A549 (cell line): ENCODE data around the gene RPL19. TPM values are rescaled to one million over a fixed set of nuclear protein-coding genes. Genes with fewer than 3 reads are reported as not detected.

Source experiments
- BHLHE40 ChIP-seq: IDR thresholded peaks from 2 replicates; pipeline ENCODE4 v1.6.1; 2012; ENCODE audit warnings: low read depth, low read length, inconsistent platforms
- EHMT2 ChIP-seq: fragments of 200-600 bp; sonication (generic); IDR thresholded peaks from 2 replicates; pipeline ENCODE4 v1.6.1; 2016; ENCODE audit warnings: antibody characterized with exemption, low read depth, mild to moderate bottlenecking, moderate library complexity
- FOSL2 ChIP-seq, 2 experiments: fragments of 450-650 bp in 1 of 2; fragments of >200 bp in 1 of 2; sonication (Bioruptor Twin) in 1 of 2; formaldehyde crosslinking; IDR thresholded peaks; 2 replicates each; pipeline versions ENCODE4 v1.5.0 to v1.6.1; 2016 to 2020; ENCODE audit warnings: mild to moderate bottlenecking in 1 of 2, moderate library complexity in 1 of 2
- FOXS1 ChIP-seq: fragments of 250-450 bp; sonication (Bioruptor Pico); IDR thresholded peaks from 2 replicates; pipeline ENCODE4 v1.5.0; 2020; ENCODE audit warnings: mild to moderate bottlenecking, moderate library complexity
- HOXA7 ChIP-seq: fragments of 250-450 bp; sonication (Bioruptor Pico); IDR thresholded peaks from 2 replicates; pipeline ENCODE4 v1.5.0; 2020; ENCODE audit warnings: mild to moderate bottlenecking, moderate library complexity
- HOXB13 ChIP-seq: fragments of 250-450 bp; sonication (Bioruptor Pico); IDR thresholded peaks from 2 replicates; pipeline ENCODE4 v1.5.0; 2020; ENCODE audit warnings: low read depth, mild to moderate bottlenecking, moderate library complexity
- JUN ChIP-seq, 2 experiments: fragments of >200 bp; sonication (Bioruptor Twin); formaldehyde crosslinking; IDR thresholded peaks; 2 replicates in 1 of 2; 3 replicates in 1 of 2; pipeline ENCODE4 v1.6.1; 2016 to 2017
- KDM1A ChIP-seq: fragments of 200-600 bp; sonication (generic); IDR thresholded peaks from 2 replicates; pipeline ENCODE4 v1.6.1; 2016; ENCODE audit warnings: low read depth, mild to moderate bottlenecking
- NR3C1 ChIP-seq: fragments of >200 bp; sonication (Bioruptor Twin); formaldehyde crosslinking; IDR thresholded peaks from 3 replicates; pipeline ENCODE4 v1.6.1; 2017
- POLR2A ChIP-seq: IDR thresholded peaks from 2 replicates; pipeline ENCODE4 v1.6.1; 2012; ENCODE audit warnings: mild to moderate bottlenecking, low read length
- RAD21 ChIP-seq, 2 experiments: fragments of >200 bp in 1 of 2; sonication (Bioruptor Twin) in 1 of 2; formaldehyde crosslinking in 1 of 2; IDR thresholded peaks in 1 of 2; conservative IDR thresholded peaks in 1 of 2; 2 replicates in 1 of 2; 3 replicates in 1 of 2; pipeline ENCODE4 v1.6.1; 2012 to 2018; ENCODE audit warnings: inconsistent platforms in 1 of 2
- RARB ChIP-seq: fragments of 250-450 bp; sonication (Bioruptor Pico); IDR thresholded peaks from 2 replicates; pipeline ENCODE4 v1.8.0; 2021; ENCODE audit warnings: mild to moderate bottlenecking, moderate library complexity
- RNF2 ChIP-seq: fragments of 200-600 bp; sonication (generic); IDR thresholded peaks from 2 replicates; pipeline ENCODE4 v1.6.1; 2016; ENCODE audit warnings: low read depth, mild to moderate bottlenecking, antibody characterized with exemption, moderate library complexity, borderline replicate concordance
- SMC3 ChIP-seq: fragments of >200 bp; sonication (Bioruptor Twin); formaldehyde crosslinking; IDR thresholded peaks from 3 replicates; pipeline ENCODE4 v1.6.1; 2018; ENCODE audit warnings: inconsistent platforms
- TP53 ChIP-seq: fragments of 250-450 bp; sonication (Bioruptor Pico); IDR thresholded peaks from 2 replicates; pipeline ENCODE4 v1.5.0; 2021; ENCODE audit warnings: mild to moderate bottlenecking, moderate library complexity
- ZFP36 ChIP-seq: fragments of 450-650 bp; IDR thresholded peaks from 2 replicates; pipeline ENCODE4 v1.6.1; 2014; ENCODE audit warnings: borderline replicate concordance; ENCODE audit not compliant: partially characterized antibody
- ZSCAN20 ChIP-seq: fragments of 250-450 bp; sonication (Bioruptor Pico); IDR thresholded peaks from 2 replicates; pipeline ENCODE4 v1.8.0; 2022; ENCODE audit warnings: mild to moderate bottlenecking, moderate library complexity
- polyA plus RNA-seq, 4 experiments: library from polyadenylated mRNA; depleted of rRNA in 3 of 4; stranded (reverse); fragments of >200 nt; fragmentation: RNase III in 1 of 4; extraction: RNeasy Plus Mini Kit Qiagen cat#74134 plus additional on column Dnase treatment in 1 of 4; gene quantifications; 2 replicates in 3 of 4; 3 replicates in 1 of 4; pipeline ENCODE4 v1.2.3, GENCODE V29; 2011 to 2017
- TF ChIP-seq, protein P1 (sequence below): fragments of 250-450 bp; sonication (Bioruptor Pico); IDR thresholded peaks from 2 replicates; pipeline ENCODE4 v1.5.0; 2020; ENCODE audit warnings: low read depth, mild to moderate bottlenecking, moderate library complexity
- TF ChIP-seq, protein P2 (sequence below): fragments of >200 bp; sonication (Bioruptor Twin); formaldehyde crosslinking; IDR thresholded peaks from 2 replicates; pipeline ENCODE4 v1.6.1; 2016
- TF ChIP-seq, protein P3 (sequence below): fragments of 200-600 bp; sonication (generic); IDR thresholded peaks from 2 replicates; pipeline ENCODE4 v1.6.1; 2016; ENCODE audit warnings: antibody characterized with exemption, mild to moderate bottlenecking, moderate library complexity
- TF ChIP-seq, protein P4 (sequence below): fragments of 250-450 bp; sonication (Bioruptor Pico); IDR thresholded peaks from 2 replicates; pipeline ENCODE4 v1.5.0; 2021; ENCODE audit warnings: mild to moderate bottlenecking, moderate library complexity, borderline replicate concordance
- TF ChIP-seq, protein P5 (sequence below): IDR thresholded peaks from 2 replicates; pipeline ENCODE4 v1.6.1; 2012

RPL19 gene
- polyA plus RNA-seq, 2 of the 4 experiments (the other 2 are of a cell fraction): 2,211 to 2,862 TPM

DNA sequence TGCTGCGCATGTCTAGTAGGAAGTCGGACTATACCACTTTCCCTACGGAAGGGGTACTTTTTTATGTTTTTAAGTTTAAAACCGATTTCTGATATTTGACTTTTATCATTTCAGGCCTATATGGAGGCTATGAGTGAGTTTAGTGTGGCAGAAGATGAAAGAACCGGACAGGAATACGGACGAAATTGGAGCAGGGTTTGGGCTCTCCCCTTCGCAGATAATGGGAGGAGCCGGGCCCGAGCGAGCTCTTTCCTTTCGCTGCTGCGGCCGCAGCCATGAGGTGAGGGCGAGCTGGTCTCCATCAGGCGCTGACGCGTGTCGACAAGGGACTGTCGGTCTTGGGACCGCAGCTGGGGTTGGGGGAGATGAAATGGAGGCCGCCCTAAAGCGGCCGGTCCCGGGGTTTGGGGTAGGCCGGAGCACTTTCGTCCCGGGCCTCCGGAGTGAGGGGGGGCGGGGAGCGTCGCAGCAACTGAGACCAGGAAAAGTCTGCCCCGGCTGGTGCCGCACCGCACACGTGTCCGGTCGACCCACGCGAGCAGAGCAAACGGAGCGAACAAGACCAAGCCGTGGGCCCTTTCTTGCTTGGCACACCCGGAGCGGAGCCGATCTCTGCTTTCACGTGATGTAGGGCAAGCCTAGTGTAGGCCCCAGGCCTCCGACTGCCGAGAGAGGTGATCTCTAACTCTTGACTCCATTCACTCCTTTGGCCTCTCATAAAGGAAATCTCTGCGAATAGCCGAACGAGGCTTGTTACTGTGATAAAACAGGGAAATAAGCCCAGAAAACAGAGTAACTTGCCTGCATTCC lies at the start of gene RPL19 (continued):
- TF ChIP-seq, protein P1, sequence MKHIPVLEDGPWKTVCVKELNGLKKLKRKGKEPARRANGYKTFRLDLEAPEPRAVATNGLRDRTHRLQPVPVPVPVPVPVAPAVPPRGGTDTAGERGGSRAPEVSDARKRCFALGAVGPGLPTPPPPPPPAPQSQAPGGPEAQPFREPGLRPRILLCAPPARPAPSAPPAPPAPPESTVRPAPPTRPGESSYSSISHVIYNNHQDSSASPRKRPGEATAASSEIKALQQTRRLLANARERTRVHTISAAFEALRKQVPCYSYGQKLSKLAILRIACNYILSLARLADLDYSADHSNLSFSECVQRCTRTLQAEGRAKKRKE: no peak
- TF ChIP-seq BHLHE40 (peak; percentile 94), KDM1A (no peak), RNF2 (no peak), POLR2A (peak; percentile 93), FOXS1 (CRISPR knock-in tag) (no peak), RARB (CRISPR knock-in tag) (peak; percentile 72; the same call in 1 of the 2 replicates), ZSCAN20 (CRISPR knock-in tag) (no peak), ZFP36 (no peak), TP53 (peak; percentile 76; the same call in 1 of the 2 replicates), EHMT2 (no peak), FOSL2 (IDR thresholded peaks at IDR 0.05) (no peak), FOSL2 (CRISPR knock-in tag; IDR thresholded peaks at IDR 0.05) (0 out of 2 replicates have a peak, but pooled peaks have one; percentile 1), JUN (IDR thresholded peaks at IDR 0.05) (peak; percentile 94 to 98), HOXA7 (CRISPR knock-in tag) (no peak), HOXB13 (CRISPR knock-in tag) (no peak), NR3C1 (no peak), SMC3 (no peak), RAD21 (conservative IDR thresholded peaks at IDR 0.05 in 1 of 2, IDR thresholded peaks at IDR 0.05 in 1 of 2) (no peak)
- TF ChIP-seq, protein P2, sequence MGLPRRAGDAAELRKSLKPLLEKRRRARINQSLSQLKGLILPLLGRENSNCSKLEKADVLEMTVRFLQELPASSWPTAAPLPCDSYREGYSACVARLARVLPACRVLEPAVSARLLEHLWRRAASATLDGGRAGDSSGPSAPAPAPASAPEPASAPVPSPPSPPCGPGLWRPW: no peak
- TF ChIP-seq, protein P3, sequence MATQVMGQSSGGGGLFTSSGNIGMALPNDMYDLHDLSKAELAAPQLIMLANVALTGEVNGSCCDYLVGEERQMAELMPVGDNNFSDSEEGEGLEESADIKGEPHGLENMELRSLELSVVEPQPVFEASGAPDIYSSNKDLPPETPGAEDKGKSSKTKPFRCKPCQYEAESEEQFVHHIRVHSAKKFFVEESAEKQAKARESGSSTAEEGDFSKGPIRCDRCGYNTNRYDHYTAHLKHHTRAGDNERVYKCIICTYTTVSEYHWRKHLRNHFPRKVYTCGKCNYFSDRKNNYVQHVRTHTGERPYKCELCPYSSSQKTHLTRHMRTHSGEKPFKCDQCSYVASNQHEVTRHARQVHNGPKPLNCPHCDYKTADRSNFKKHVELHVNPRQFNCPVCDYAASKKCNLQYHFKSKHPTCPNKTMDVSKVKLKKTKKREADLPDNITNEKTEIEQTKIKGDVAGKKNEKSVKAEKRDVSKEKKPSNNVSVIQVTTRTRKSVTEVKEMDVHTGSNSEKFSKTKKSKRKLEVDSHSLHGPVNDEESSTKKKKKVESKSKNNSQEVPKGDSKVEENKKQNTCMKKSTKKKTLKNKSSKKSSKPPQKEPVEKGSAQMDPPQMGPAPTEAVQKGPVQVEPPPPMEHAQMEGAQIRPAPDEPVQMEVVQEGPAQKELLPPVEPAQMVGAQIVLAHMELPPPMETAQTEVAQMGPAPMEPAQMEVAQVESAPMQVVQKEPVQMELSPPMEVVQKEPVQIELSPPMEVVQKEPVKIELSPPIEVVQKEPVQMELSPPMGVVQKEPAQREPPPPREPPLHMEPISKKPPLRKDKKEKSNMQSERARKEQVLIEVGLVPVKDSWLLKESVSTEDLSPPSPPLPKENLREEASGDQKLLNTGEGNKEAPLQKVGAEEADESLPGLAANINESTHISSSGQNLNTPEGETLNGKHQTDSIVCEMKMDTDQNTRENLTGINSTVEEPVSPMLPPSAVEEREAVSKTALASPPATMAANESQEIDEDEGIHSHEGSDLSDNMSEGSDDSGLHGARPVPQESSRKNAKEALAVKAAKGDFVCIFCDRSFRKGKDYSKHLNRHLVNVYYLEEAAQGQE: no peak; the same call in 1 of the 2 replicates
- TF ChIP-seq, protein P4, sequence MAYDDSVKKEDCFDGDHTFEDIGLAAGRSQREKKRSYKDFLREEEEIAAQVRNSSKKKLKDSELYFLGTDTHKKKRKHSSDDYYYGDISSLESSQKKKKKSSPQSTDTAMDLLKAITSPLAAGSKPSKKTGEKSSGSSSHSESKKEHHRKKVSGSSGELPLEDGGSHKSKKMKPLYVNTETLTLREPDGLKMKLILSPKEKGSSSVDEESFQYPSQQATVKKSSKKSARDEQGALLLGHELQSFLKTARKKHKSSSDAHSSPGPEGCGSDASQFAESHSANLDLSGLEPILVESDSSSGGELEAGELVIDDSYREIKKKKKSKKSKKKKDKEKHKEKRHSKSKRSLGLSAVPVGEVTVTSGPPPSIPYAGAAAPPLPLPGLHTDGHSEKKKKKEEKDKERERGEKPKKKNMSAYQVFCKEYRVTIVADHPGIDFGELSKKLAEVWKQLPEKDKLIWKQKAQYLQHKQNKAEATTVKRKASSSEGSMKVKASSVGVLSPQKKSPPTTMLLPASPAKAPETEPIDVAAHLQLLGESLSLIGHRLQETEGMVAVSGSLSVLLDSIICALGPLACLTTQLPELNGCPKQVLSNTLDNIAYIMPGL: 0 out of 2 replicates have a peak, but pooled peaks have one; percentile 68
- TF ChIP-seq, protein P5, sequence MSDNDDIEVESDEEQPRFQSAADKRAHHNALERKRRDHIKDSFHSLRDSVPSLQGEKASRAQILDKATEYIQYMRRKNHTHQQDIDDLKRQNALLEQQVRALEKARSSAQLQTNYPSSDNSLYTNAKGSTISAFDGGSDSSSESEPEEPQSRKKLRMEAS: peak; percentile 95
- TF ChIP-seq, all 56 proteins: peak for 17
